SK-N-SH (cell line): Measurements from ENCODE around the gene ADCY4. TPM values are rescaled to one million over a fixed set of nuclear protein-coding genes. Genes with fewer than 3 reads are reported as not detected.

Source experiments
- CTCF ChIA-PET: fragments of 300-600, 350-600 bp; formaldehyde crosslinking; extraction: SDS; loops from one replicate; lab custom pipeline; 2021; lab: Yijun Ruan, JAX
- POLR2A ChIA-PET: fragments of 350-600 bp; sonication (Branson Sonifier 250); formaldehyde crosslinking; extraction: SDS; loops from one replicate; lab custom pipeline; 2020; ENCODE audit warnings: antibody characterized with exemption, inconsistent platforms; lab: Yijun Ruan, JAX
- DNase-seq: peaks from one replicate; pipeline ENCODE4 v3.0.0; 2012
- H2AFZ ChIP-seq: fragments of 200-600 bp; sonication (generic); 2 replicates; pipeline ENCODE4 v1.8.1; 2016; ENCODE audit warnings: antibody characterized with exemption, mild to moderate bottlenecking, low read depth
- H3F3A ChIP-seq: fragments of 200-600 bp; sonication (generic); replicated peaks from 2 replicates; pipeline ENCODE3; 2016; ENCODE audit warnings: antibody characterized with exemption, mild to moderate bottlenecking; ENCODE audit not compliant: insufficient read depth
- H3K27ac ChIP-seq, 2 experiments: fragments of 200-500 bp in 1 of 2; fragments of 200-600 bp in 1 of 2; sonication (Bioruptor generic) in 1 of 2; sonication (generic), shearing (Covaris generic) in 1 of 2; 2 replicates each; pipeline versions ENCODE4 v1.5.1 to v1.6.1; 2014 to 2016; ENCODE audit warnings: low read depth in 2 of 2, inconsistent platforms in 1 of 2, low read length in 1 of 2, mild to moderate bottlenecking in 1 of 2, mixed read lengths in 1 of 2
- H3K27me3 ChIP-seq: fragments of 200-600 bp; sonication (generic), shearing (Covaris generic); 2 replicates; pipeline ENCODE4 v1.6.1; 2016; ENCODE audit warnings: mixed run types; ENCODE audit not compliant: insufficient read depth
- H3K36me3 ChIP-seq, 2 experiments: fragments of 200-500 bp in 1 of 2; fragments of 200-600 bp in 1 of 2; sonication (Bioruptor generic) in 1 of 2; sonication (generic) in 1 of 2; replicated peaks in 1 of 2; 2 replicates each; pipeline versions ENCODE3 to v1.5.1; 2014 to 2016; ENCODE audit warnings: low read length in 1 of 2, mild to moderate bottlenecking in 1 of 2; ENCODE audit not compliant: insufficient read depth in 2 of 2, control insufficient read depth in 1 of 2
- H3K4me1 ChIP-seq, 2 experiments: fragments of 200-500 bp in 1 of 2; fragments of 200-600 bp in 1 of 2; sonication (Bioruptor generic) in 1 of 2; sonication (generic), shearing (Covaris generic) in 1 of 2; 2 replicates each; pipeline versions ENCODE4 v1.5.1 to v1.6.1; 2014 to 2016; ENCODE audit warnings: low read depth in 1 of 2, low read length in 1 of 2, mixed run types in 1 of 2; ENCODE audit not compliant: insufficient read depth in 2 of 2, control insufficient read depth in 1 of 2
- H3K4me2 ChIP-seq: fragments of 200-600 bp; sonication (generic), shearing (Covaris generic); 2 replicates; pipeline ENCODE4 v1.6.1; 2017; ENCODE audit warnings: mixed run types
- H3K4me3 ChIP-seq, 2 experiments: fragments of 200-500 bp in 1 of 2; fragments of 200-600 bp in 1 of 2; sonication (Bioruptor generic) in 1 of 2; sonication (generic), shearing (Covaris generic) in 1 of 2; 2 replicates each; pipeline versions ENCODE4 v1.5.1 to v1.8.1; 2014 to 2016; ENCODE audit warnings: low read depth in 2 of 2, inconsistent platforms in 1 of 2, low read length in 1 of 2, mild to moderate bottlenecking in 1 of 2, mixed read lengths in 1 of 2, moderate library complexity in 1 of 2
- H3K79me2 ChIP-seq: fragments of 200-600 bp; sonication (generic); 2 replicates; pipeline ENCODE4 v1.8.1; 2017; ENCODE audit warnings: mild to moderate bottlenecking; ENCODE audit not compliant: insufficient read depth
- H3K9ac ChIP-seq: fragments of 200-600 bp; sonication (generic); 2 replicates; pipeline ENCODE4 v1.6.1; 2017; ENCODE audit warnings: mixed run types
- H3K9me2 ChIP-seq: fragments of 200-600 bp; sonication (generic); 2 replicates; pipeline ENCODE4 v1.6.1; 2017; ENCODE audit warnings: mixed run types
- H3K9me3 ChIP-seq: fragments of 200-600 bp; sonication (generic); 2 replicates; pipeline ENCODE4 v1.6.1; 2017; ENCODE audit warnings: mixed run types, mild to moderate bottlenecking, moderate library complexity
- H4K20me1 ChIP-seq: fragments of 200-600 bp; sonication (generic); 2 replicates; pipeline ENCODE4 v1.6.1; 2017; ENCODE audit warnings: mild to moderate bottlenecking, mixed run types; ENCODE audit not compliant: insufficient read depth
- CHD2 ChIP-seq: fragments of 150-350 bp; IDR thresholded peaks from 2 replicates; pipeline ENCODE4 v1.6.1; 2018; ENCODE audit warnings: low read length; ENCODE audit not compliant: partially characterized antibody
- CTCF ChIP-seq: fragments of 200-600 bp; sonication (generic); IDR thresholded peaks from 2 replicates; pipeline ENCODE4 v1.6.1; 2017; ENCODE audit warnings: antibody characterized with exemption, mild to moderate bottlenecking, moderate library complexity
- EP300 ChIP-seq, 2 experiments: IDR thresholded peaks; 2 replicates each; pipeline versions ENCODE4 v1.4.0 to v1.6.1; 2012; ENCODE audit warnings: borderline replicate concordance in 1 of 2, low read depth in 1 of 2, low read length in 1 of 2
- FOSL2 ChIP-seq: IDR thresholded peaks from 2 replicates; pipeline ENCODE4 v1.4.0; 2012; ENCODE audit warnings: low read depth, mild to moderate bottlenecking, moderate library complexity, borderline replicate concordance
- FOXM1 ChIP-seq: IDR thresholded peaks from 2 replicates; pipeline ENCODE4 v1.4.0; 2012; ENCODE audit warnings: low read depth, mild to moderate bottlenecking
- MEF2A ChIP-seq: IDR thresholded peaks from 2 replicates; pipeline ENCODE4 v1.4.0; 2012; ENCODE audit warnings: low read depth, borderline replicate concordance
- MXI1 ChIP-seq: IDR thresholded peaks from 2 replicates; pipeline ENCODE4 v1.6.1; 2012; ENCODE audit warnings: mild to moderate bottlenecking, low read depth, low read length, improper control_type of control experiment
- NFIC ChIP-seq: IDR thresholded peaks from 2 replicates; pipeline ENCODE4 v1.4.0; 2012; ENCODE audit warnings: borderline replicate concordance
- NRF1 ChIP-seq: IDR thresholded peaks from 2 replicates; pipeline ENCODE4 v1.6.1; 2012; ENCODE audit warnings: low read depth, mild to moderate bottlenecking, low read length
- REST ChIP-seq: IDR thresholded peaks from 2 replicates; pipeline ENCODE4 v1.6.1; 2012; ENCODE audit warnings: mild to moderate bottlenecking, low read depth, low read length, moderate library complexity
- RFX5 ChIP-seq: IDR thresholded peaks from 2 replicates; pipeline ENCODE4 v1.6.1; 2012; ENCODE audit warnings: mild to moderate bottlenecking, improper control_type of control experiment, low read length
- SIN3A ChIP-seq: IDR thresholded peaks from 2 replicates; pipeline ENCODE4 v1.6.1; 2012; ENCODE audit warnings: low read depth, mild to moderate bottlenecking, low read length, moderate library complexity, borderline replicate concordance
- TEAD4 ChIP-seq: IDR thresholded peaks from 2 replicates; pipeline ENCODE4 v1.4.0; 2012; ENCODE audit warnings: mild to moderate bottlenecking, borderline replicate concordance; ENCODE audit not compliant: insufficient read depth
- YY1 ChIP-seq: IDR thresholded peaks from 2 replicates; pipeline ENCODE4 v1.4.0; 2012; ENCODE audit warnings: low read depth, mild to moderate bottlenecking
- WGBS: methylation state at CpG from one replicate; pipeline ENCODE4 v1.1.6; 2017; ENCODE audit warnings: low lambda C conversion rate; 5-methylcytosine and 5-hydroxymethylcytosine counted together
- polyA plus RNA-seq, 3 experiments: library from polyadenylated mRNA; depleted of rRNA; stranded (reverse); fragments of >200 nt; gene quantifications; 2 replicates each; pipeline ENCODE4 v1.2.3, GENCODE V29; 2012
- TF ChIP-seq, protein P1 (sequence below): IDR thresholded peaks from 2 replicates; pipeline ENCODE4; 2012

Gene ADCY4
- polyA plus RNA-seq, 1 of the 3 experiments (the other 2 are of a cell fraction): 0.08 TPM

DNA sequence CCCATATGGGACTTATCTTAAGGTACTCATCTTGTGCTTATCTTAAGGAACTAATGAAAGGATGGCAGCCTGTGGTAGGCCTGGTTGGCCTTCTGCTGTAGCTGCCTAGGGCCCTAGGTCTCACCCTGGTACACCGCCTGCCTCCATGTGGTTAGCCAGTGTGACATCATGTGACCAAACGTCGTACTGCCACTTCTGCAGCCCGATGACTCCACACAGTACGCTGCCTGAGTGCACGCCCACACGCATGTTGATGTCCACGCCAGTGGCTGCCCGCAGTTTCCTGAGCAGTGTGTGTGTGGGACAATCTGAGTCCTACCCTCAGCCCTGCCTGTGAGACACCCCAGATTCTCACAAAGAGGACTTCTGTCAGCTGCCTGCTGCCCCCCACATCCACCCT, 5.1 kb downstream of the ADCY4 start (continued):
- TF ChIP-seq CTCF: no peak

DNA sequence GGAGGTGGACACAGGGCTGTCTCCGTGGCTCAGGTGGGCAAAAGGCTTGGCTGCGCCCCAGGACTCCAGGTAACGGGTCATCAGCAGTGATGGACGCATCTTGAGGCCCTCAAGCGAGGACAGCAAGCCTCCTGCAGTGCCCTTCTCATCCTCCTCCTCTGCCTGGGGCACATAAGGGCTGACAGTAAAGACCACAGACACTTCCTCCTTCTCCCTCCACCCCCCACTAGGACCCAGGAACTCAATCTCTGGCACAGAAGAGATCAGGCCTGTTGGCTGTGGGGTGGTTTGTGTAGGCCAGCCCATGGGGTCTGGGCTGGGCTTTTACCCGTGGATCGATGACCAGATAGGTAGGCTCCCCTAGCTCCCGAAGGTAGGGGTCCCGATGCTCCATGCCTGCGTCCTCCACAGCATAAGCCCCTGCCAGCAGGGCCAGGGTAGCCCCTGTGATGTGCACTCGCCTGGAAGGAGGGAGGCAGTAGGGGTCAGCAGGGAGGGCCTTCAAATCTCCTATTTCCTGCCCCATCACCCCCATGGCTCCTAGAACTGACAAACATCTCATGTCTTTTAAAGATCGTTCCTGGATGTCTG, 5.7 kb downstream of the ADCY4 start:
- Histone ChIP-seq H3F3A (no peaks in the 10 kb centered on the region), H2AFZ (no peak overlapping the region), H3K4me3 (no peak overlapping the region), H3K4me1 (peaks cover 0 to 16% of the 10 kb centered on the region in 2 experiments; a peak in 1 of 4 replicates), H3K36me3 (no peaks in the 10 kb centered on the region), H3K9ac (no peak overlapping the region), H3K27me3 (peaks cover 4% of the 10 kb centered on the region), H3K4me2 (no peak overlapping the region)
- POLR2A ChIA-PET: interaction anchor here (0.7 kb wide), 1 partner anchor 113 kb away, joined by 3 read pairs; no protein-coding TSS in a partner anchor
- TF ChIP-seq FOXM1 (no peak), TEAD4 (no peak), YY1 (no peak), FOSL2 (no peak), RFX5 (no peak), NRF1 (no peak), CHD2 (no peak), EP300 (IDR thresholded peaks at IDR 0.05; ENCODE audit: borderline replicate concordance in 1 of 2, low read depth in 1 of 2, low read length in 1 of 2) (no peak), NFIC (no peak), MXI1 (no peak), MEF2A (no peak), REST (no peak), SIN3A (no peak)
- TF ChIP-seq, protein P1, sequence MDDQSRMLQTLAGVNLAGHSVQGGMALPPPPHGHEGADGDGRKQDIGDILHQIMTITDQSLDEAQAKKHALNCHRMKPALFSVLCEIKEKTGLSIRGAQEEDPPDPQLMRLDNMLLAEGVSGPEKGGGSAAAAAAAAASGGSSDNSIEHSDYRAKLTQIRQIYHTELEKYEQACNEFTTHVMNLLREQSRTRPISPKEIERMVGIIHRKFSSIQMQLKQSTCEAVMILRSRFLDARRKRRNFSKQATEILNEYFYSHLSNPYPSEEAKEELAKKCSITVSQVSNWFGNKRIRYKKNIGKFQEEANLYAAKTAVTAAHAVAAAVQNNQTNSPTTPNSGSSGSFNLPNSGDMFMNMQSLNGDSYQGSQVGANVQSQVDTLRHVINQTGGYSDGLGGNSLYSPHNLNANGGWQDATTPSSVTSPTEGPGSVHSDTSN: no peak
- TF ChIP-seq, all 33 proteins: peak for 0
- Histone ChIP-seq H4K20me1 (no peaks in the 10 kb centered on the region), H3K79me2 (no peaks in the 10 kb centered on the region), H3K9me3 (no peaks in the 10 kb centered on the region), H3K27ac (no peak overlapping the region), H3K9me2 (no peaks in the 10 kb centered on the region)
- CTCF ChIA-PET: interaction anchor here (0.7 to 14.6 kb wide), 7 partner anchors 12 to 108 kb away, joined by 3 to 115 read pairs (median 13); partner anchors contain the start of genes CBLN3, CIDEB, KHNYN and LTB4R
- WGBS: 89% methylated on average over 4 of the region's 12 CpGs
- no peak for DNase-seq
